HG02678 (cell line): Measurements from ENCODE around the gene FGB.

Experiments used
- ATAC-seq: cut with Tn5 transposase; IDR thresholded peaks from one replicate; pipeline ENCODE4 v1.9.1; 2021; ENCODE audit warnings: mild to moderate bottlenecking, moderate library complexity; ENCODE audit not compliant: unreplicated experiment

Gene FGB

GRCh38 chr4:154617820-154618317 is 55.1 kb downstream of the FGB start:
- ATAC-seq = no peak

GRCh38 chr4:154618708-154619315 is 56.0 kb downstream of the FGB start:
- peak; percentile 67 for ATAC-seq

- ATAC-seq = no peak
Observed at GRCh38 chr4:154620111-154620510, 57.3 kb downstream of the FGB start.
